ENCODE results near the gene COL6A2.

GRCh38 chr21:46113497-46114176 is 15.7 kb downstream of the COL6A2 start:
- TF ChIP-seq SP1 (IDR thresholded peaks at IDR 0.05) (no peak), L3MBTL2 (conservative IDR thresholded peaks at IDR 0.05) (no peak), NFRKB (IDR thresholded peaks at IDR 0.05) (no peak), SUZ12 (IDR thresholded peaks at IDR 0.05) (no peak), FOXA1 (IDR thresholded peaks at IDR 0.05) (no peak), PKNOX1 (IDR thresholded peaks at IDR 0.05) (no peak), LEF1 (IDR thresholded peaks at IDR 0.05; ENCODE audit: borderline replicate concordance) (no peak)

Measured in HEK293T (cell line).